ENCODE results near the gene CXXC5.
"Not testable (repeated sequence)": the region's sequence is repeated elsewhere in the genome, so short reads cannot be mapped to it uniquely, and the experiment has no call there.

CXXC5 gene

DNA sequence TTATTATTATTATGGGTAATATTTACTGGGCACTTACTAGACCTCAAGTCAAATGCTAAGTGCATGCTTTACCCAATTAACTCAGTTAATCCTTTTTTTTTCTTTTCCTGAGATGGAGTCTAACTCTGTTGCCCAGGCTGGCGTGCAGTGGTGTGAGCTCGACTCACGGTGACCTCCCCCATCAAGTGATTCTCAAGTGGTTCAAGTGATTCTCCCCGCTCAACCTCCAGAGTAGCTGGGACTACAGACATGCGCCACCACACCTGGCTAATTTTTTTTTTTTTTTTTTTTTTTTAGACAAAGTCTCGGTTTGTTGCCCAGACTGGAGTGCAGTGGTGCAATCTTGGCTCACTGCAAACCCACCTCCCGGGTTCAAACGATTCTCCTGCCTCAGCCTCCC, 69.1 kb downstream of the CXXC5 start:
- TF ChIP-seq CTCF (IDR thresholded peaks at IDR 0.05; ENCODE audit: control extremely low read depth, extremely low read depth, low read depth, missing control alignments), result no peak
- no peak for DNase-seq (ENCODE audit: extremely low spot score)
- ChIA-PET CTCF (interaction anchor here (1.2 to 1.5 kb wide), 3 partner anchors 70 to 252 kb away, joined by 3 to 5 read pairs (median 3); no protein-coding TSS in a partner anchor), POLR2A (interaction anchor here (0.6 kb wide), 1 partner anchor 34 kb away, joined by 3 read pairs; no protein-coding TSS in a partner anchor)

GRCh38 chr5:139718403-139718802, 70.3 kb downstream of the CXXC5 start:
- POLR2A ChIA-PET, result not testable (repeated sequence)

GRCh38 chr5:139719970-139720369, 71.8 kb downstream of the CXXC5 start:
- DNase-seq (ENCODE audit: extremely low spot score); POLR2A ChIA-PET: not testable (repeated sequence)
- CTCF ChIA-PET, result interaction anchor here (1.0 kb wide), 1 partner anchor 45 kb away, joined by 3 read pairs; no protein-coding TSS in a partner anchor

More at GRCh38 chr5:139718403-139718802, 70.3 kb downstream of the CXXC5 start:
- CTCF ChIA-PET; DNase-seq (ENCODE audit: extremely low spot score): not testable (repeated sequence)

DNA sequence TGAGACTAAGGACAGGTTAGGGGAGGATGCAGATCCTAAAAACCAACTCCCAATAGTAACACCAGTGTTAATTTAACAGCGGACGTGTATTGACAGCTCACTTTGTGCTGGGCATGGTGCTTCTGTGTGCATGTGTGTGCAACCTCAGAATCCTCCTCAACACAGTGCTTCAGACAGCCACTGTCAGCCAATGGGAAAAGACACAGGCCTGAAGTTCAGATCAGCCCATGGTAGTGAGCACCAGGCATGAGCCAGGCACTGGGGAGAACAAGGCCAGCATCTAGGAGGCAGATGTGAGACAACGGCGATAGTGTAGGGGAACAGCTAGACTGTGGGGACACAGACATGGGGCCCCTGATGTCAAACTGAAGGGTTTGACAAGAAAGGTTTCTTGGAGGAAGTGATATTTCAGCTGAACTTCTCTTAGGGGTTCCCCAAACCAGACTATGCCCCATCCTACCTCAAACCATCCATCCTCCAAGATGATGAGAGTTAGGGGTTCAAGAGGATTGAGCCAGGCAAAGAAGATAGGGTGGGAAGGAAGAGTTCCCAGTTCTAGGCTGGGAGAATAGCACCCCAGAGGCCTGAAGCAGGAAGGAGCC, 75.9 kb downstream of the CXXC5 start:
- POLR2A ChIA-PET, result no interaction called here
- no peak for TF ChIP-seq CTCF (IDR thresholded peaks at IDR 0.05; ENCODE audit: control extremely low read depth, extremely low read depth, low read depth, missing control alignments)
- DNase-seq (ENCODE audit: extremely low spot score), result no peak
- CTCF ChIA-PET, result interaction anchor here (1.0 to 2.2 kb wide), 3 partner anchors 12 to 92 kb away, joined by 4 to 6 read pairs (median 4); no protein-coding TSS in a partner anchor

DNA sequence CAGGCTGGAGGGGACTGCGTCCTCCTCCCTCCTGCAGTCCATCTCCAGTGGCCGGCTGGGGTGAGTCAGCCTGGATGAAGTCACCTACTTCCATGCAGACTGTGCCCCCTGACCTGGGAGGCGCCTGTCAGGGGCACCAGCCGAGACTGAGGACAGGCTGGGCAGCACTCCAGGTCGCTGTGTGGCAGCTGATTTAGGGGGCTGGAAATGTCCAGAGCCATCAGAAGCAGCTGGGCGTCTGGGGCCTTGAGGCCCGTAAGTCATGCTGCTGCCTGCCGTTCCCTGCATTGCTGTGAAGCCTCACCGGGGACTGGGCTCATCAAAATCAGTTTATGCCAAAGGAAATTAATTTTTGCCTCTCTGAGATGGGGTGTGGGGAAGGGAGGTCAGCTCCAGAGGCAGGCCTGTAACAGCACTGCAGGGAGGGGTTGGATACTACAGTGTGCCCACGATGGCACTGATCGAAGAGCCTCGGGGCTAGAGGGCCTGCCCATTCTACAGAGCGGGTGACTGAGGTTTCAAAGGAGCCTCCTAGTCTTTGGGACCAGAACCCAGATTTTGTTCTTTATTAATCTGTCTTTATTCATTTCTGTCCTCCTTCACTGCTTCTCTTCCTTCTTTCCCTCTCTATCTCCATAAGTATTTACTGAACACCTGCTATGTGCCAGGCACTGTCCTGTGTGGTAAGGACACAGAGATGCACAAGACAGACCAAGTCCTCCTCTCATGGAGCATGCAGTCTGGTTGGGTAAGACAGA, 77.1 kb downstream of the CXXC5 start:
- no peak for TF ChIP-seq CTCF (IDR thresholded peaks at IDR 0.05; ENCODE audit: control extremely low read depth, extremely low read depth, low read depth, missing control alignments)
- ChIA-PET POLR2A (no interaction called here), CTCF (interaction anchor here (1.4 to 1.5 kb wide), 3 partner anchors 14 to 93 kb away, joined by 3 to 4 read pairs (median 3); no protein-coding TSS in a partner anchor)
- no peak for DNase-seq (ENCODE audit: extremely low spot score)

GRCh38 chr5:139726248-139726647, 78.1 kb downstream of the CXXC5 start:
- DNase-seq (ENCODE audit: extremely low spot score), result no peak
- CTCF ChIA-PET, result interaction anchor here (1.2 to 1.8 kb wide), 4 partner anchors 14 to 92 kb away, joined by 3 to 5 read pairs (median 3); no protein-coding TSS in a partner anchor
- POLR2A ChIA-PET, result interaction anchor here (0.7 kb wide), 1 partner anchor 32 kb away, joined by 6 read pairs; no protein-coding TSS in a partner anchor
- TF ChIP-seq CTCF (IDR thresholded peaks at IDR 0.05; ENCODE audit: control extremely low read depth, extremely low read depth, low read depth, missing control alignments), result no peak

DNA sequence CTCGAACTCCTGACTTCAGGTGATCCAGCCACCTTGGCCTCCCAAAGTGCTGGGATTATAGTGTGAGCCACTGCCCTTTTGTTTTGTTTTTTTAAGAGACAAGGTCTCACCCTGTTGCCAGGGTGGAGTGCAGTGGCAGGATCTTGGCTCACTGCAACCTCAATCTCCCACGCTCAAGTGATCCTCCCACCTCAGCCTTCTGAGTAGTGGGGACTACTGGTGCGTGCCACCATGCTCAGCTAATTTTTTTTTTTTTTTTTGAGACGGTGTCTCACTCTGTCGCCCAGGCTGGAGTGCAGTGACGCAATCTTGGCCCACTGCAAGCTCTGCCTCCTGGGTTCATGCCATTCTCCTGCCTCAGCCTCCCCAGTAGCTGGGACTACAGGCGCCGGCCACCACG, 79.5 kb downstream of the CXXC5 start:
- CTCF ChIA-PET, result interaction anchor here (1.8 kb wide), 1 partner anchor 16 kb away, joined by 5 read pairs; no protein-coding TSS in a partner anchor
- DNase-seq (ENCODE audit: extremely low spot score); POLR2A ChIA-PET: not testable (repeated sequence)

GRCh38 chr5:139731281-139731680, 83.1 kb downstream of the CXXC5 start:
- no peak for TF ChIP-seq CTCF (IDR thresholded peaks at IDR 0.05; ENCODE audit: control extremely low read depth, extremely low read depth, low read depth, missing control alignments)
- DNase-seq (ENCODE audit: extremely low spot score), result no peak
- CTCF ChIA-PET, result interaction anchor here (1.3 to 3.9 kb wide), 7 partner anchors 12 to 238 kb away, joined by 3 to 21 read pairs (median 6); no protein-coding TSS in a partner anchor
- POLR2A ChIA-PET, result interaction anchor here (0.7 kb wide), 1 partner anchor 12 kb away, joined by 3 read pairs; no protein-coding TSS in a partner anchor

Data from GM10248 (cell line).